Spinal cord (tissue), 10 donors: Measurements from ENCODE around the gene GASK1A. TPM values are rescaled to one million over a fixed set of nuclear protein-coding genes. Genes with fewer than 3 reads are reported as not detected.
A peak's percentile ranks its signal among the peaks of the same experiment; 100 is the strongest.

Experiments
- DNase-seq, 6 donors: peaks; one replicate each; pipeline versions ENCODE4 v3.0.0 to v3.0.0-alpha.2; 2013 to 2015; ENCODE audit warnings: low spot score in 6 of 6, low read depth in 4 of 6
- H3K27ac ChIP-seq: one replicate; pipeline ENCODE4 v1.5.1; 2013; ENCODE audit warnings: low read depth, low read length, control low read depth
- H3K27me3 ChIP-seq: one replicate; pipeline ENCODE4 v1.6.1; 2013; ENCODE audit warnings: low read length; ENCODE audit not compliant: control insufficient read depth, insufficient read depth
- H3K36me3 ChIP-seq: one replicate; pipeline ENCODE4 v1.6.1; 2013; ENCODE audit warnings: low read length; ENCODE audit not compliant: control insufficient read depth, insufficient read depth
- H3K4me1 ChIP-seq: one replicate; pipeline ENCODE4 v1.6.1; 2013; ENCODE audit warnings: low read length; ENCODE audit not compliant: control insufficient read depth, insufficient read depth
- H3K4me3 ChIP-seq: one replicate; pipeline ENCODE4 v1.5.1; 2013; ENCODE audit warnings: low read depth, low read length, control low read depth
- H3K9me3 ChIP-seq: one replicate; pipeline ENCODE4 v1.6.1; 2013; ENCODE audit warnings: low read length; ENCODE audit not compliant: control insufficient read depth, insufficient read depth
- WGBS: methylation state at CpG from one replicate; pipeline ENCODE4 v1.1.5; 2013; ENCODE audit warnings: missing lambda C conversion rate; ENCODE audit not compliant: insufficient coverage; 5-methylcytosine and 5-hydroxymethylcytosine counted together
- polyA plus RNA-seq, 2 donors: library from polyadenylated mRNA; unstranded; fragments of 120-200 nt; gene quantifications; one replicate each; pipeline ENCODE4 v1.2.1, GENCODE V29; 2013; ENCODE audit not compliant: insufficient read length in 2 of 2
- total RNA-seq, 2 donors: library from RNA; depleted of rRNA in 1 of 2; stranded (reverse); fragments of 120-200 nt in 1 of 2; fragments of >200 nt in 1 of 2; gene quantifications; one replicate each; pipeline versions ENCODE4 v1.2.3 to v1.2.4, GENCODE V29; 2013 to 2014
- donor health status: healthy.

GASK1A gene
- total and polyA plus RNA-seq, 4 donors: 5.2 to 40.1 (median 16.3) TPM

GRCh38 chr3:42996021-42996420 is 16.9 kb downstream of the GASK1A start:
- Histone ChIP-seq H3K4me3 (no peak overlapping the region), H3K9me3 (no peaks in the 10 kb centered on the region), H3K4me1 (peaks cover 53% of the 10 kb centered on the region), H3K27me3 (no peaks in the 10 kb centered on the region), H3K27ac (no peak overlapping the region), H3K36me3 (no peaks in the 10 kb centered on the region)
- 48% methylated on average over 3 of the region's 4 CpGs for whole genome bisulfite sequencing
- DNase-seq: peak in 1 of 6 donors; percentile 16

- Histone ChIP-seq H3K36me3 (no peaks in the 10 kb centered on the region), H3K4me1 (peaks cover 53% of the 10 kb centered on the region), H3K27ac (no peak overlapping the region), H3K27me3 (no peaks in the 10 kb centered on the region), H3K9me3 (no peaks in the 10 kb centered on the region), H3K4me3 (no peak overlapping the region)
- 93% methylated on average over 2 of the region's 2 CpGs for WGBS
- peak in 1 of 6 donors; percentile 39 for DNase-seq
These were observed 17.5 kb downstream of the GASK1A start for GRCh38 chr3:42996633-42997075.

GRCh38 chr3:42999212-42999611 is 20.1 kb downstream of the GASK1A start:
- peak overlapping the region; percentile 57 for H3K27ac ChIP-seq
- peak in 1 of 6 donors; percentile 48 for DNase-seq
- peaks cover 43% of the 10 kb centered on the region for H3K4me1 ChIP-seq
- WGBS: 71% methylated on average over 2 of the region's 3 CpGs
- H3K4me3 ChIP-seq: no peak overlapping the region
- no peaks in the 10 kb centered on the region for H3K36me3 ChIP-seq
- no peaks in the 10 kb centered on the region for H3K9me3 ChIP-seq
- H3K27me3 ChIP-seq: no peaks in the 10 kb centered on the region

GRCh38 chr3:42999632-43000031 is 20.5 kb downstream of the GASK1A start:
- Histone ChIP-seq H3K36me3 (no peaks in the 10 kb centered on the region), H3K27me3 (no peaks in the 10 kb centered on the region), H3K4me1 (peaks cover 43% of the 10 kb centered on the region), H3K9me3 (no peaks in the 10 kb centered on the region), H3K27ac (peak overlapping the region; percentile 57), H3K4me3 (no peak overlapping the region)
- no peak for DNase-seq
- WGBS: 89% methylated on average over 4 of the region's 4 CpGs

GRCh38 chr3:43000387-43000786 is 21.3 kb downstream of the GASK1A start:
- Histone ChIP-seq H3K27ac (peak overlapping the region; percentile 84), H3K4me3 (no peak overlapping the region), H3K27me3 (no peaks in the 10 kb centered on the region), H3K9me3 (no peaks in the 10 kb centered on the region), H3K4me1 (peaks cover 42% of the 10 kb centered on the region), H3K36me3 (no peaks in the 10 kb centered on the region)
- 80% methylated on average over 1 of the region's 4 CpGs for WGBS
- peak in 1 of 6 donors; percentile 36 for DNase-seq

GRCh38 chr3:43001094-43001553 is 22.0 kb downstream of the GASK1A start:
- Histone ChIP-seq H3K9me3 (no peaks in the 10 kb centered on the region), H3K27me3 (no peaks in the 10 kb centered on the region), H3K4me1 (peaks cover 35% of the 10 kb centered on the region), H3K27ac (peak overlapping the region; percentile 84), H3K4me3 (no peak overlapping the region), H3K36me3 (no peaks in the 10 kb centered on the region)
- peak in 2 of 6 donors; percentile 61 to 85 for DNase-seq
- 75% methylated on average over 6 of the region's 8 CpGs for WGBS

GRCh38 chr3:43001556-43002121 is 22.5 kb downstream of the GASK1A start:
- Histone ChIP-seq H3K27me3 (no peaks in the 10 kb centered on the region), H3K4me1 (peaks cover 33% of the 10 kb centered on the region), H3K4me3 (no peak overlapping the region), H3K36me3 (no peaks in the 10 kb centered on the region), H3K9me3 (no peaks in the 10 kb centered on the region), H3K27ac (peak overlapping the region; percentile 84)
- WGBS: 70% methylated on average over 3 of the region's 5 CpGs
- no peak for DNase-seq

GRCh38 chr3:43004282-43004681 is 25.2 kb downstream of the GASK1A start:
- Histone ChIP-seq H3K27me3 (no peaks in the 10 kb centered on the region), H3K36me3 (peaks cover 3% of the 10 kb centered on the region), H3K9me3 (no peaks in the 10 kb centered on the region), H3K4me1 (peaks cover 19% of the 10 kb centered on the region), H3K4me3 (no peak overlapping the region), H3K27ac (no peak overlapping the region)
- DNase-seq: no peak
- no CpG with 5 or more reads among the region's 4 CpGs for WGBS

- Histone ChIP-seq H3K9me3 (no peaks in the 10 kb centered on the region), H3K27me3 (no peaks in the 10 kb centered on the region), H3K4me1 (peaks cover 11% of the 10 kb centered on the region), H3K36me3 (peaks cover 3% of the 10 kb centered on the region), H3K27ac (no peak overlapping the region), H3K4me3 (no peak overlapping the region)
- DNase-seq: no peak
- WGBS: 100% methylated on average over 1 of the region's 3 CpGs
These were observed 26.1 kb downstream of the GASK1A start for GRCh38 chr3:43005253-43005652.

- no peak overlapping the region for H3K4me3 ChIP-seq
- WGBS: 59% methylated on average over 2 of the region's 4 CpGs
These were observed 26.9 kb downstream of the GASK1A start for GRCh38 chr3:43005981-43006380.

More at GRCh38 chr3:43005981-43006380, 26.9 kb downstream of the GASK1A start:
- H3K27me3 ChIP-seq: no peaks in the 10 kb centered on the region
- no peak overlapping the region for H3K27ac ChIP-seq
- DNase-seq: no peak
- H3K36me3 ChIP-seq: peaks cover 3% of the 10 kb centered on the region
- no peaks in the 10 kb centered on the region for H3K9me3 ChIP-seq
- peaks cover 9% of the 10 kb centered on the region for H3K4me1 ChIP-seq
